Measurements from ENCODE around the gene ZDHHC14.

- no peak for TF ChIP-seq CTCF (optimal IDR thresholded peaks at IDR 0.05 in 1 of 3, IDR thresholded peaks at IDR 0.05 in 1 of 3, conservative IDR thresholded peaks at IDR 0.05 in 1 of 3; ENCODE audit: extremely low read depth in 1 of 3, insufficient read depth in 2 of 3, low read length in 3 of 3)
- TF ChIP-seq EZH2 (IDR thresholded peaks at IDR 0.05; ENCODE audit: low read length): no peak
These were observed 30.4 kb downstream of the ZDHHC14 start for GRCh38 chr6:157411368-157411767.
